ENCODE results near the gene UCP3. TPM values are rescaled to one million over a fixed set of nuclear protein-coding genes. Genes with fewer than 3 reads are reported as not detected.

The UCP3 gene
- total RNA-seq, 1 experiment from 2014 or later = 1.3 TPM

GRCh38 chr11:74022546-74022945 is 13.7 kb upstream of the UCP3 start:
- H2AFZ ChIP-seq (ENCODE audit: low read depth, low read length, poor library complexity, severe bottlenecking) = no peak overlapping the region
- H3K79me2 ChIP-seq (ENCODE audit: insufficient read depth, low read length) = no peaks in the 10 kb centered on the region
- no peak for TF ChIP-seq ZNF274 (IDR thresholded peaks at IDR 0.05; ENCODE audit: low read depth, low read length)
- no peak for TF ChIP-seq EGR1 (IDR thresholded peaks at IDR 0.05; ENCODE audit: low read depth)
- no peak for TF ChIP-seq SRF (IDR thresholded peaks at IDR 0.05; ENCODE audit: low read depth)
- TF ChIP-seq ELF1 (IDR thresholded peaks at IDR 0.05; ENCODE audit: borderline replicate concordance, low read depth) = no peak
- TF ChIP-seq RAD21 (IDR thresholded peaks at IDR 0.05; ENCODE audit: low read depth) = no peak
- no peak for TF ChIP-seq POLR2AphosphoS5 (IDR thresholded peaks at IDR 0.05; ENCODE audit: low read depth, low read length)
- no peak for TF ChIP-seq YY1 (IDR thresholded peaks at IDR 0.05; ENCODE audit: extremely low read depth, insufficient replicate concordance, low read depth, low read length)
- POLR2A ChIA-PET = no interaction called here
- no peak overlapping the region for H3K4me2 ChIP-seq (ENCODE audit: low read length)
- H3K4me1 ChIP-seq (ENCODE audit: control insufficient read depth in 1 of 2, insufficient read depth in 2 of 2, low read length in 2 of 2) = peaks cover 9 to 25% of the 10 kb centered on the region in 2 experiments
- H3K9me2 ChIP-seq (ENCODE audit: insufficient read depth) = no peaks in the 10 kb centered on the region
- no TSS peak for BruUV-seq (replicated peaks)
- no peaks in the 10 kb centered on the region for H4K20me1 ChIP-seq (ENCODE audit: insufficient read depth)
- no peak for ATAC-seq
- RAD21 ChIA-PET (ENCODE audit: low non-redundant PET in 1 of 2, low total read pairs in 2 of 2, uncharacterized antibody in 2 of 2, unreplicated experiment in 2 of 2) = no interaction called here
- DNase-seq (ENCODE audit: low read depth, low spot score) = no peak
- no peaks in the 10 kb centered on the region for H3K9me3 ChIP-seq (ENCODE audit: control insufficient read depth in 1 of 2, insufficient read depth in 1 of 2, low read depth in 1 of 2, low read length in 2 of 2)
- no peak overlapping the region for H3K4me3 ChIP-seq (replicated peaks in 1 of 2; ENCODE audit: low read depth in 1 of 2, low read length in 2 of 2)
- no peaks in the 10 kb centered on the region for H3K27me3 ChIP-seq (ENCODE audit: insufficient read depth, low read length)
- intact Hi-C loops (cut with micrococcal nuclease) = no loop called here
- no peaks in the 10 kb centered on the region for H3K36me3 ChIP-seq (ENCODE audit: control insufficient read depth in 1 of 2, insufficient read depth in 2 of 2, low read length in 2 of 2)
- no peak overlapping the region for H3K27ac ChIP-seq (ENCODE audit: low read depth, low read length)
- no peak overlapping the region for H3K9ac ChIP-seq (ENCODE audit: low read length)
- CTCF ChIA-PET = no interaction called here

DNA sequence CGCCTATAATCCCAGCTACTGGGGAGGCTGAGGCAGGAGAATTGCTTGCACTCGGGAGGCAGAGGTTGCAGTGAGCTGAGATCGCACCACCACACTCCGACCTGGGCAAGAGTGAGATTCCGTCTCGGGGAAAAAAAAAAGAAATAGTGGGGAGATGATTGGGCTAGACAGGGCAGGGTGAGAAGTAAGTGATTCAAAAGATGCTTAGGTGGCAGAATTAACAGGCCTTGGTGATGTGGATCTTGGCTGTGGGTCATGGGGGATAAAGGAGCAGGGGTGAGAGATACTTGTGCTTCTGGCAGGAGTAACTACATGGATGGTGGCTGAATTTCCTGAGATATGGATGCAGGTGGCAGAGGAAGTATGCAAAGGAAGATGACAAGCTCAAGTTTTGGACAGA is 13.1 kb upstream of the UCP3 start:
- Histone ChIP-seq H2AFZ (ENCODE audit: low read depth, low read length, poor library complexity, severe bottlenecking) (no peak overlapping the region), H3K9ac (ENCODE audit: low read length) (no peak overlapping the region), H3K79me2 (ENCODE audit: insufficient read depth, low read length) (no peaks in the 10 kb centered on the region), H4K20me1 (ENCODE audit: insufficient read depth) (no peaks in the 10 kb centered on the region), H3K4me3 (replicated peaks in 1 of 2; ENCODE audit: low read depth in 1 of 2, low read length in 2 of 2) (no peak overlapping the region), H3K27ac (ENCODE audit: low read depth, low read length) (no peak overlapping the region), H3K9me2 (ENCODE audit: insufficient read depth) (no peaks in the 10 kb centered on the region), H3K4me1 (ENCODE audit: control insufficient read depth in 1 of 2, insufficient read depth in 2 of 2, low read length in 2 of 2) (peaks cover 5 to 20% of the 10 kb centered on the region in 2 experiments), H3K4me2 (ENCODE audit: low read length) (no peak overlapping the region), H3K27me3 (ENCODE audit: insufficient read depth, low read length) (no peaks in the 10 kb centered on the region), H3K36me3 (ENCODE audit: control insufficient read depth in 1 of 2, insufficient read depth in 2 of 2, low read length in 2 of 2) (no peaks in the 10 kb centered on the region), H3K9me3 (ENCODE audit: control insufficient read depth in 1 of 2, insufficient read depth in 1 of 2, low read depth in 1 of 2, low read length in 2 of 2) (no peaks in the 10 kb centered on the region)
- RAD21 ChIA-PET (ENCODE audit: low non-redundant PET in 1 of 2, low total read pairs in 2 of 2, uncharacterized antibody in 2 of 2, unreplicated experiment in 2 of 2) = no interaction called here
- intact Hi-C loops (cut with micrococcal nuclease) = no loop called here
- CTCF ChIA-PET = no interaction called here
- POLR2A ChIA-PET = no interaction called here
- no peak for ATAC-seq
- DNase-seq (ENCODE audit: low read depth, low spot score) = no peak
- BruUV-seq (replicated peaks) = no TSS peak
- TF ChIP-seq REST (IDR thresholded peaks at IDR 0.05; ENCODE audit: low read depth) = no peak
- no peak for TF ChIP-seq EZH2phosphoT487 (IDR thresholded peaks at IDR 0.05; ENCODE audit: borderline replicate concordance)
- TF ChIP-seq POLR2AphosphoS5 (IDR thresholded peaks at IDR 0.05; ENCODE audit: low read depth, low read length) = no peak
- no peak for TF ChIP-seq EZH2 (IDR thresholded peaks at IDR 0.05)
- TF ChIP-seq TCF7L2 (IDR thresholded peaks at IDR 0.05; ENCODE audit: borderline replicate concordance, extremely low read depth, insufficient read depth, insufficient read length) = no peak
- no peak for TF ChIP-seq CEBPB (IDR thresholded peaks at IDR 0.05; ENCODE audit: low read depth)
- TF ChIP-seq ZNF274 (IDR thresholded peaks at IDR 0.05; ENCODE audit: low read depth, low read length) = no peak
- TF ChIP-seq, protein P1, sequence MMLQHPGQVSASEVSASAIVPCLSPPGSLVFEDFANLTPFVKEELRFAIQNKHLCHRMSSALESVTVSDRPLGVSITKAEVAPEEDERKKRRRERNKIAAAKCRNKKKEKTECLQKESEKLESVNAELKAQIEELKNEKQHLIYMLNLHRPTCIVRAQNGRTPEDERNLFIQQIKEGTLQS (IDR thresholded peaks at IDR 0.05) = no peak
- TF ChIP-seq, protein P2, sequence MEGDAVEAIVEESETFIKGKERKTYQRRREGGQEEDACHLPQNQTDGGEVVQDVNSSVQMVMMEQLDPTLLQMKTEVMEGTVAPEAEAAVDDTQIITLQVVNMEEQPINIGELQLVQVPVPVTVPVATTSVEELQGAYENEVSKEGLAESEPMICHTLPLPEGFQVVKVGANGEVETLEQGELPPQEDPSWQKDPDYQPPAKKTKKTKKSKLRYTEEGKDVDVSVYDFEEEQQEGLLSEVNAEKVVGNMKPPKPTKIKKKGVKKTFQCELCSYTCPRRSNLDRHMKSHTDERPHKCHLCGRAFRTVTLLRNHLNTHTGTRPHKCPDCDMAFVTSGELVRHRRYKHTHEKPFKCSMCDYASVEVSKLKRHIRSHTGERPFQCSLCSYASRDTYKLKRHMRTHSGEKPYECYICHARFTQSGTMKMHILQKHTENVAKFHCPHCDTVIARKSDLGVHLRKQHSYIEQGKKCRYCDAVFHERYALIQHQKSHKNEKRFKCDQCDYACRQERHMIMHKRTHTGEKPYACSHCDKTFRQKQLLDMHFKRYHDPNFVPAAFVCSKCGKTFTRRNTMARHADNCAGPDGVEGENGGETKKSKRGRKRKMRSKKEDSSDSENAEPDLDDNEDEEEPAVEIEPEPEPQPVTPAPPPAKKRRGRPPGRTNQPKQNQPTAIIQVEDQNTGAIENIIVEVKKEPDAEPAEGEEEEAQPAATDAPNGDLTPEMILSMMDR (IDR thresholded peaks at IDR 0.05 in 2 of 3, conservative IDR thresholded peaks at IDR 0.05 in 1 of 3; ENCODE audit: borderline replicate concordance in 1 of 3, insufficient read depth in 1 of 3, low read depth in 2 of 3, low read length in 2 of 3) = no peak

All from HCT116 (cell line).